ENCODE measurements around the gene DCP1A.
A peak's percentile ranks its signal among the peaks of the same experiment; 100 is the strongest.

DCP1A gene

GRCh38 chr3:53252096-53252946 lies 95.0 kb downstream of the DCP1A start:
- H3K4me3 Mint-ChIP-seq: peak overlapping the region; percentile 93
- H3K4me1 Mint-ChIP-seq (ENCODE audit: low read depth): peaks cover 64% of the 10 kb centered on the region
- no peaks in the 10 kb centered on the region for H3K27me3 Mint-ChIP-seq
- H3K9me3 Mint-ChIP-seq: no peaks in the 10 kb centered on the region
- peaks cover 62% of the 10 kb centered on the region for H3K36me3 Mint-ChIP-seq (ENCODE audit: low read depth)
- DNase-seq: no peak
- peak overlapping the region; percentile 52 for H3K27ac Mint-ChIP-seq

- Mint-ChIP-seq H3K27ac (no peak overlapping the region), H3K4me3 (no peak overlapping the region), H3K4me1 (ENCODE audit: low read depth) (peaks cover 68% of the 10 kb centered on the region)
Observed at GRCh38 chr3:53250881-53251605, 96.3 kb downstream of the DCP1A start.

GRCh38 chr3:53250453-53250852 lies 96.9 kb downstream of the DCP1A start:
- H3K27me3 Mint-ChIP-seq: no peaks in the 10 kb centered on the region
- H3K36me3 Mint-ChIP-seq (ENCODE audit: low read depth): peaks cover 76% of the 10 kb centered on the region
- DNase-seq: no peak
- no peak overlapping the region for H3K27ac Mint-ChIP-seq
- peaks cover 70% of the 10 kb centered on the region for H3K4me1 Mint-ChIP-seq (ENCODE audit: low read depth)
- H3K4me3 Mint-ChIP-seq: no peak overlapping the region
- H3K9me3 Mint-ChIP-seq: no peaks in the 10 kb centered on the region

More at GRCh38 chr3:53250881-53251605, 96.3 kb downstream of the DCP1A start:
- Mint-ChIP-seq H3K27me3 (no peaks in the 10 kb centered on the region), H3K9me3 (no peaks in the 10 kb centered on the region), H3K36me3 (ENCODE audit: low read depth) (peaks cover 72% of the 10 kb centered on the region)
- no peak for DNase-seq

DNA sequence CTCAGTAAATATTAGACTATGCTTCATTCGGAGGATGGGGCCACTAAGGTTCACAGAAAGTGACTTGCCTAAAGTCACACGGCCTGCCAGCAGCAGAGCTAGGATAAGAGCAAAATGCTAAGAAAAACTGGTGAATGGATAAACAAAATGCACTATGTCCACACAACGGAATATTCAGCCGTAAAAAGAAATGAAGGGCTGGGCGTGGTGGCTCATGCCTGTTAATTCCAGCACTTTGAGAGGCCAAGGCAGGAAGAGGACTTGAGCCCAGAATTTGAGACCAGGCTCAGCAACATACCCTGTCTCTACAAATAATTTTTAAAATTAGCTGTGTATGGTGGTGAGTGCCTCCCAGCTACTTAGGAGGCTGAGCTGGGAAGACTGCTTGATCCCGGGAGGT lies 99.2 kb downstream of the DCP1A start:
- Mint-ChIP-seq H3K27me3 (no peaks in the 10 kb centered on the region), H3K4me1 (ENCODE audit: low read depth) (peaks cover 69% of the 10 kb centered on the region), H3K4me3 (no peak overlapping the region), H3K9me3 (no peaks in the 10 kb centered on the region), H3K27ac (no peak overlapping the region), H3K36me3 (ENCODE audit: low read depth) (peaks cover 73% of the 10 kb centered on the region)
- no peak for DNase-seq

DNA sequence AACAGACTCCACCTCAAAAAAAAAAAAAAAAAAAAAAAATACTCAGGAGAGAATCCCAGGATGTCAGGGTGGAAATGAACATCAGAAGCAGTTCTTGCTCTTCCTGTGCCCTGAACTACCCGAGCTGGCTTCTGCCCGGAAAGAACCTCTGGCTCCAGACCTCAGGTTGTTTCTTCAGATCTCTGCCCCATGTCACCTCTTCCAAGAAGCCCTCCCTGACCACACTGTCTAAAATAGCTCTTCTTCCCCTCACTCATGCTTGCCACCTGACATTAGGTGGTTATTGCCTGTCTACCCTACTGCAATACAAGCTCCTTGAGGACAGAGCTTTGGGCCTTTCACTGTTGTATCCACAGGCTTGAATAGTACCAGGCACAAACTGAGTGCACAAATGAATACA lies 99.7 kb downstream of the DCP1A start:
- no peak for DNase-seq
- Mint-ChIP-seq H3K36me3 (ENCODE audit: low read depth) (peaks cover 69% of the 10 kb centered on the region), H3K27me3 (no peaks in the 10 kb centered on the region), H3K27ac (no peak overlapping the region), H3K9me3 (no peaks in the 10 kb centered on the region), H3K4me1 (ENCODE audit: low read depth) (peaks cover 65% of the 10 kb centered on the region), H3K4me3 (no peak overlapping the region)

- Mint-ChIP-seq H3K27me3 (no peaks in the 10 kb centered on the region), H3K36me3 (ENCODE audit: low read depth) (peaks cover 79% of the 10 kb centered on the region), H3K4me3 (no peak overlapping the region), H3K4me1 (ENCODE audit: low read depth) (peaks cover 33% of the 10 kb centered on the region), H3K9me3 (no peaks in the 10 kb centered on the region), H3K27ac (no peak overlapping the region)
- DNase-seq: no peak
Observed at GRCh38 chr3:53244271-53244670, 103.1 kb downstream of the DCP1A start.

DNA sequence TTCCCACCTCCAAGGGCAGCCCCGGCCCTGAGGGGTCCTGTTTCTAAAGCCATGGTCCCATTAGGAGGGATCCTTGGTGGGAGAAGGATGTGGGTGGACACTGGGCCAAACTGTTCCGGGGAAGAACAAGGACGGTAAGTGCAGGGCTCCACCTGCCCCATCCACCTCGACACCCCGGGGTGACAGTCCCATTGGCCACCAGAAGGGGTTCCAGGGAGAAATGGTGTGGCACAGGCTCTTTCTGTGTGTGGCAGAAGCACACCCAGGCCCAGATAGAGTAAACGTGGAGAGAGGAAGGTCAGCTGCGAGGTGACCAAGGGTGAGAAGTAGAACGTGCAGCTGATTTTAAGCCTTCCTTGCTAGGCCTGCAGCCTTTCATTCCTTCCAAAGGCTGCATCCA lies 103.6 kb downstream of the DCP1A start:
- Mint-ChIP-seq H3K9me3 (no peaks in the 10 kb centered on the region), H3K4me1 (ENCODE audit: low read depth) (peaks cover 33% of the 10 kb centered on the region), H3K36me3 (ENCODE audit: low read depth) (peaks cover 84% of the 10 kb centered on the region), H3K4me3 (no peak overlapping the region), H3K27ac (peak overlapping the region; percentile 37), H3K27me3 (no peaks in the 10 kb centered on the region)
- DNase-seq: no peak

GRCh38 chr3:53243165-53243564 lies 104.2 kb downstream of the DCP1A start:
- no peak for DNase-seq
- Mint-ChIP-seq H3K36me3 (ENCODE audit: low read depth) (peaks cover 85% of the 10 kb centered on the region), H3K4me3 (no peak overlapping the region), H3K27ac (peak overlapping the region; percentile 37), H3K27me3 (no peaks in the 10 kb centered on the region), H3K9me3 (no peaks in the 10 kb centered on the region), H3K4me1 (ENCODE audit: low read depth) (peaks cover 27% of the 10 kb centered on the region)

- H3K9me3 Mint-ChIP-seq: no peaks in the 10 kb centered on the region
Observed at GRCh38 chr3:53242642-53243041, 104.7 kb downstream of the DCP1A start.

DNA sequence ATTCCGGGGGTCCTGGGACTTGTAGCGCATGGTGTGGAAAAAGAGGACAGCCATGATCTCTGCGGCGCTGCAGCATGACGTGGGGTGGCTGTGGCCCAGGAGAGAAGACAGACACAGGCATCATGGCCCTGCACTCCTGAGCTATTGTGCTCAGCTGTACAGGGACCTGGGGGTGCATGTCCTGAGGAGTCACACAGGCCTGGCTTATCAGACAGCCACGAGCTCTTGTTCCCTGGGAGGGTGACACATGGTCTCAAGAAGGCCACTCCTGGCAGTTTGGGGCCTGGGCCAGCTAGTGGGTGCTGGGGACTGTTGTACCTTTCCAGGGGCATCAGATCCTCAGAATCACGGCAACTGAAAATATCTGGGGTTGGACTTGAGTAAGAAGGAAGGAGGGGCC lies 105.2 kb downstream of the DCP1A start:
- no peak for DNase-seq
- no peak overlapping the region for H3K4me3 Mint-ChIP-seq
- H3K27ac Mint-ChIP-seq: peak overlapping the region; percentile 55
- H3K27me3 Mint-ChIP-seq: no peaks in the 10 kb centered on the region
- no peaks in the 10 kb centered on the region for H3K9me3 Mint-ChIP-seq
- peaks cover 20% of the 10 kb centered on the region for H3K4me1 Mint-ChIP-seq (ENCODE audit: low read depth)
- H3K36me3 Mint-ChIP-seq (ENCODE audit: low read depth): peaks cover 86% of the 10 kb centered on the region

More at GRCh38 chr3:53242642-53243041, 104.7 kb downstream of the DCP1A start:
- Mint-ChIP-seq H3K27ac (no peak overlapping the region), H3K4me1 (ENCODE audit: low read depth) (peaks cover 22% of the 10 kb centered on the region), H3K36me3 (ENCODE audit: low read depth) (peaks cover 83% of the 10 kb centered on the region), H3K27me3 (no peaks in the 10 kb centered on the region), H3K4me3 (no peak overlapping the region)
- no peak for DNase-seq

GRCh38 chr3:53240989-53241972 lies 106.1 kb downstream of the DCP1A start:
- H3K4me3 Mint-ChIP-seq: no peak overlapping the region
- no peaks in the 10 kb centered on the region for H3K9me3 Mint-ChIP-seq
- H3K4me1 Mint-ChIP-seq (ENCODE audit: low read depth): peaks cover 20% of the 10 kb centered on the region
- H3K36me3 Mint-ChIP-seq (ENCODE audit: low read depth): peaks cover 87% of the 10 kb centered on the region
- no peak overlapping the region for H3K27ac Mint-ChIP-seq
- no peak for DNase-seq
- H3K27me3 Mint-ChIP-seq: no peaks in the 10 kb centered on the region

DNA sequence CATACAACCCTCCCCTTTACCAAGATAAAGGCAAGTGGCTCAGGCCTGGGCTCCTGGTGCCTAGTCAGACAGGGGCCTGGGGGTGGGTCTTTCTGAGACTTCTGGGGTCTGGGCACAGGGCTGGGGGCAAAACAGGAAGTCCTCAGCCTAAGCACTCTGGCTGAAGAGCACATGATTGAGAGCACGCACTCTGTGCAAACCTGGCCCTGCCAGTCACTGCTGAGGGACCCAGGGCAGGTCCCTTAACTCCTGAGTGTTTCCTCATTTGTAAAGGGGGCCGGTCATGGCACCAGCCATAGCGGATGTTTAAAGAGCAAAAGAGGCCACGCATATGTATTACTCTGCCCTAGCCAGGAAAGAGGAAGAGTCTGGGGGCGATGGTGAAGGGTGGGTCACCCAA lies 107.5 kb downstream of the DCP1A start:
- H3K27me3 Mint-ChIP-seq: no peaks in the 10 kb centered on the region
- no peak overlapping the region for H3K4me3 Mint-ChIP-seq
- no peak for DNase-seq
- peaks cover 93% of the 10 kb centered on the region for H3K36me3 Mint-ChIP-seq (ENCODE audit: low read depth)
- H3K9me3 Mint-ChIP-seq: no peaks in the 10 kb centered on the region
- no peak overlapping the region for H3K27ac Mint-ChIP-seq
- peaks cover 13% of the 10 kb centered on the region for H3K4me1 Mint-ChIP-seq (ENCODE audit: low read depth)

DNA sequence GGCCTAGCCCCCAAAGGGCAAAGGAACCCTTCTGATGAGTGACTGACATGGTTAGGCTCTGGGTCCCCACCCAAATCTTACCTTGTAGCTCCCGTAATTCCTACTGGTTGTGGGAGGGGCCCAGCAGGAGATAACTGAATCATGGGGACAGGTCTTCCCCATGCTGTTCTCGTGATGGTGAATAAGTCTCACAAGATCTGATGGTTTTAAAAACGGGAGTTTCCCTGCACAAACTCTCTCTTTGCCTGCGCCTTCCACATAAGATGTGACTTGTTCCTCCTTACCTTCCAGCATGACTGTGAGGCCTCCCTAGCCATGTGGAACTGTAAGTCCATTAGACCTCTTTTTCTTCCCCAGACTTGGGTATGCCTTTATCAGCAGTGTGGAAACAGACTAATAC lies 108.5 kb downstream of the DCP1A start:
- no peaks in the 10 kb centered on the region for H3K9me3 Mint-ChIP-seq
- H3K4me3 Mint-ChIP-seq: no peak overlapping the region
- H3K27ac Mint-ChIP-seq: peak overlapping the region; percentile 41
- peaks cover 94% of the 10 kb centered on the region for H3K36me3 Mint-ChIP-seq (ENCODE audit: low read depth)
- H3K4me1 Mint-ChIP-seq (ENCODE audit: low read depth): peaks cover 9% of the 10 kb centered on the region
- no peak for DNase-seq
- H3K27me3 Mint-ChIP-seq: no peaks in the 10 kb centered on the region
